Sigmoid colon (tissue), 7 donors: ENCODE data around the gene RELN. TPM values are rescaled to one million over a fixed set of nuclear protein-coding genes. Genes with fewer than 3 reads are reported as not detected.
"Not testable (repeated sequence)": the region's sequence is repeated elsewhere in the genome, so short reads cannot be mapped to it uniquely, and the experiment has no call there.

Experiments
- DNase-seq: peaks from one replicate; pipeline ENCODE4 v3.0.0-alpha.2; 2019
- H3K27ac ChIP-seq, 4 donors: fragments of 200-600 bp; sonication (generic); one replicate each; pipeline ENCODE4 v1.5.1; 2016 to 2019; ENCODE audit warnings: mild to moderate bottlenecking in 1 of 4
- H3K27me3 ChIP-seq, 3 donors: fragments of 200-600 bp; sonication (generic); one replicate each; pipeline ENCODE4 v1.5.1; 2019; ENCODE audit warnings: mild to moderate bottlenecking in 1 of 3
- H3K36me3 ChIP-seq, 4 donors: fragments of 200-600 bp; sonication (generic); one replicate each; pipeline ENCODE4 v1.5.1; 2016 to 2019
- H3K4me1 ChIP-seq, 4 donors: fragments of 200-600 bp; sonication (generic); one replicate each; pipeline ENCODE4 v1.5.1; 2017 to 2019
- H3K4me3 ChIP-seq, 4 donors: fragments of 200-600 bp; sonication (generic); one replicate each; pipeline ENCODE4 v1.5.1; 2017 to 2019; ENCODE audit warnings: mild to moderate bottlenecking in 2 of 4, moderate library complexity in 1 of 4
- H3K9me3 ChIP-seq, 4 donors: fragments of 200-600 bp in 3 of 4; sonication (generic) in 3 of 4; one replicate each; pipeline versions ENCODE4 v1.5.1 to v1.6.1; 2013 to 2019
- EP300 ChIP-seq, 4 donors: sonication (generic); formaldehyde crosslinking; IDR thresholded peaks; one replicate each; pipeline ENCODE4 v1.6.1; 2017; ENCODE audit warnings: antibody characterized with exemption in 4 of 4
- POLR2A ChIP-seq, 2 donors: fragments of 450-650 bp; IDR thresholded peaks; one replicate each; pipeline ENCODE4 v1.6.1; 2016; ENCODE audit warnings: antibody characterized with exemption in 2 of 2, mild to moderate bottlenecking in 2 of 2, moderate library complexity in 2 of 2
- POLR2AphosphoS5 ChIP-seq, 4 donors: sonication (generic); formaldehyde crosslinking; IDR thresholded peaks; one replicate each; pipeline ENCODE4 v1.6.1; 2017; ENCODE audit warnings: antibody characterized with exemption in 4 of 4
- WGBS, 2 donors: extraction: QIAGEN DNeasy Blood & Tissue Kit; methylation state at CpG; one replicate each; pipeline ENCODE4 v1.1.7; 2013; 5-methylcytosine and 5-hydroxymethylcytosine counted together
- intact Hi-C: fragments of 100-400 bp; cut with DNase I; formaldehyde crosslinking; loops from one replicate; pipeline ENCODE4 v1.15.1; 2023
- polyA plus RNA-seq, 3 donors: library from polyadenylated mRNA; stranded (reverse); fragments of 200-250 nt; gene quantifications; one replicate each; pipeline ENCODE4 v1.2.3, GENCODE V29; 2013
- total RNA-seq, 4 donors: library from RNA; depleted of rRNA; stranded (reverse); fragments of >200 nt; gene quantifications; one replicate each; pipeline ENCODE4 v1.1.0, GENCODE V29; 2016
- TF ChIP-seq, protein P1 (sequence below), 4 experiments: fragments of 450-650 bp in 3 of 4; fragments of 200-600 bp in 1 of 4; IDR thresholded peaks; one replicate each; pipeline ENCODE4 v1.5.1; 2016 to 2019; ENCODE audit warnings: antibody characterized with exemption in 4 of 4, mild to moderate bottlenecking in 3 of 4, moderate library complexity in 2 of 4
- donor health status: healthy with polysubstance abuse.
- donor health status: Bipolar disorder and iron deficiency.
- donor health status: healthy.

RELN gene
- total and polyA plus RNA-seq, 7 donors: under 0.01 to 9.2 (median 4.3) TPM; not detected in 1

DNA sequence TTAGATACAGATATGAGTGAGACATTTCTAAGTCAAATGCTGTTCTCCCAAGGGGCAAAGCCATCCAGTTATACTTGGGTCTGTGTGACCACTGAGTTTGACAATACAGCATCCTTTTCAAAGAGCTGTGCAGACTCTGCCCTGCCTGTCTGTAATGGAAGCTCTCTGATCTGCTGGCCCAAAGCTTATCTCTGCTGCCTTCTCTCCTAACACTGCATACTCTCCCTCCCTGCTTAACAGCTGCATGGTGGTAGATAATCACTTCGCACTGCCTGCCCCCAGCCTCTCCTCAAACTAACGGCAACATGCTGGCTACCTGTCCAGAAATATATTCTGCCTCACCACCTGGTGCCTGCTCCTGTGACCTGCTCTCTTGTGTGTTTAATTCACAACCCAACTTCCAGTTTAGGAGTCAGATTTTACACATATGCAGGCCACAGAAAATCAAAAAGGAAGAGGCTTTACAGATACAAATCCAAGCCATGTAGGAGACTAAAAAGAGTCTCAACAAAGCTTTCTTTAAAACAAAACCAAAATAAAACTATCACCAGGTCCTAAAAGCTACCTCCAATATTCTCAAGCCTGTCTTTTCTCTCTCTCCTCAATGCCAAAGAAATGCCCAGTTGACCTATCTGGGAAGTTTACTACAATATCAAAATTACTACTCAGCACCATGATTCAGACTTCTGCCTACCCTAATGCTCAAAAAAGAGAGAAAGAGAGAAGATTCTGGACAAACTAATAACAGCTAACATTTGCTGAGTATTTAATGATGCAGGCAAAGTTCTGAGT, 145.6 kb downstream of the RELN start:
- H3K9me3 ChIP-seq: no peaks in the 10 kb centered on the region
- H3K36me3 ChIP-seq: no peaks in the 10 kb centered on the region
- H3K27me3 ChIP-seq: no peaks in the 10 kb centered on the region
- H3K27ac ChIP-seq: no peak overlapping the region
- DNase-seq: no peak
- no peak for TF ChIP-seq POLR2AphosphoS5 (IDR thresholded peaks at IDR 0.05)
- no peaks in the 10 kb centered on the region for H3K4me1 ChIP-seq
- H3K4me3 ChIP-seq: no peak overlapping the region
- 57 to 68% methylated on average over 2 of the region's 2 CpGs for WGBS, 2 donors
- intact Hi-C loops: no loop called here

GRCh38 chr7:103833401-103833800, 156.1 kb downstream of the RELN start:
- Histone ChIP-seq H3K4me3 (no peak overlapping the region), H3K4me1 (no peaks in the 10 kb centered on the region), H3K9me3 (no peaks in the 10 kb centered on the region), H3K27ac (no peak overlapping the region), H3K36me3 (no peaks in the 10 kb centered on the region), H3K27me3 (no peaks in the 10 kb centered on the region)
- intact Hi-C loops: no loop called here
- 68 to 77% methylated on average over 3 of the region's 3 CpGs for WGBS, 2 donors
- TF ChIP-seq POLR2AphosphoS5 (IDR thresholded peaks at IDR 0.05) (no peak), POLR2A (IDR thresholded peaks at IDR 0.05) (no peak), EP300 (IDR thresholded peaks at IDR 0.05) (no peak)
- TF ChIP-seq, protein P1, sequence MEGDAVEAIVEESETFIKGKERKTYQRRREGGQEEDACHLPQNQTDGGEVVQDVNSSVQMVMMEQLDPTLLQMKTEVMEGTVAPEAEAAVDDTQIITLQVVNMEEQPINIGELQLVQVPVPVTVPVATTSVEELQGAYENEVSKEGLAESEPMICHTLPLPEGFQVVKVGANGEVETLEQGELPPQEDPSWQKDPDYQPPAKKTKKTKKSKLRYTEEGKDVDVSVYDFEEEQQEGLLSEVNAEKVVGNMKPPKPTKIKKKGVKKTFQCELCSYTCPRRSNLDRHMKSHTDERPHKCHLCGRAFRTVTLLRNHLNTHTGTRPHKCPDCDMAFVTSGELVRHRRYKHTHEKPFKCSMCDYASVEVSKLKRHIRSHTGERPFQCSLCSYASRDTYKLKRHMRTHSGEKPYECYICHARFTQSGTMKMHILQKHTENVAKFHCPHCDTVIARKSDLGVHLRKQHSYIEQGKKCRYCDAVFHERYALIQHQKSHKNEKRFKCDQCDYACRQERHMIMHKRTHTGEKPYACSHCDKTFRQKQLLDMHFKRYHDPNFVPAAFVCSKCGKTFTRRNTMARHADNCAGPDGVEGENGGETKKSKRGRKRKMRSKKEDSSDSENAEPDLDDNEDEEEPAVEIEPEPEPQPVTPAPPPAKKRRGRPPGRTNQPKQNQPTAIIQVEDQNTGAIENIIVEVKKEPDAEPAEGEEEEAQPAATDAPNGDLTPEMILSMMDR (IDR thresholded peaks at IDR 0.05): no peak
- no peak for DNase-seq

GRCh38 chr7:103832438-103832837, 157.0 kb downstream of the RELN start:
- 73 to 80% methylated on average over 2 of the region's 2 CpGs for WGBS, 2 donors
- no peak for TF ChIP-seq POLR2A (IDR thresholded peaks at IDR 0.05)
- TF ChIP-seq POLR2AphosphoS5 (IDR thresholded peaks at IDR 0.05): no peak
- TF ChIP-seq EP300 (IDR thresholded peaks at IDR 0.05): no peak
- TF ChIP-seq, protein P1 (IDR thresholded peaks at IDR 0.05): no peak
- Histone ChIP-seq H3K4me1 (no peaks in the 10 kb centered on the region), H3K9me3 (no peaks in the 10 kb centered on the region), H3K27me3 (no peaks in the 10 kb centered on the region), H3K36me3 (no peaks in the 10 kb centered on the region), H3K4me3 (no peak overlapping the region), H3K27ac (no peak overlapping the region)
- intact Hi-C loops: no loop called here
- DNase-seq: no peak

DNA sequence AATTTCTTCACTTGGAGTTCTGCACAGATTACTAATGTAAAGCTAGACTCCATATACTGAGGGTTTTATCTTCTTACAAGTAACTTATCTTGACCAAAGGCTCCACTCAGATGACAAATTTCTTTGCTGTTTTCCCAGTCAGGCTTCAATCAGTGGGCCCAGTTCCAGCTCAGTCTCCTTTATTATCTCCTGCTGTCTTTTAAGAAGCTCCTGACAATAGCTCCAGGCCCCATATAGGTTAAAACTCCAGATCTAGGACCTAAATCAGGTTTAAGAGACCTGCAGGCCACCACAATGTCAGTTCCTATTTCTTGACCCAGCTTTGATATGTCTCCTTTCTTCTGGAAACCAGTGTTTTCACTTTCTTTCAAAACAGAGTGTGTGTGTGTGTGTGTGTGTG, 165.2 kb downstream of the RELN start:
- H3K9me3 ChIP-seq: peaks cover 0 to 4% (median 0%) of the 10 kb centered on the region in 4 donors
- no peak for DNase-seq
- TF ChIP-seq EP300 (IDR thresholded peaks at IDR 0.05): no peak
- TF ChIP-seq POLR2AphosphoS5 (IDR thresholded peaks at IDR 0.05): no peak
- H3K4me1 ChIP-seq: no peaks in the 10 kb centered on the region
- no peaks in the 10 kb centered on the region for H3K27me3 ChIP-seq
- intact Hi-C loops: no loop called here
- H3K36me3 ChIP-seq: no peaks in the 10 kb centered on the region
- H3K27ac ChIP-seq: no peak overlapping the region
- no peak overlapping the region for H3K4me3 ChIP-seq

GRCh38 chr7:103823084-103823483, 166.4 kb downstream of the RELN start:
- Histone ChIP-seq H3K36me3 (no peaks in the 10 kb centered on the region), H3K9me3 (peaks cover 0 to 4% (median 0%) of the 10 kb centered on the region in 4 donors), H3K27me3 (no peaks in the 10 kb centered on the region), H3K4me3 (no peak overlapping the region), H3K27ac (no peak overlapping the region), H3K4me1 (no peaks in the 10 kb centered on the region)
- 90% methylated on average over 1 of the region's 1 CpG for WGBS, 2 donors
- no peak for DNase-seq
- TF ChIP-seq POLR2A (IDR thresholded peaks at IDR 0.05) (no peak), POLR2AphosphoS5 (IDR thresholded peaks at IDR 0.05) (no peak), EP300 (IDR thresholded peaks at IDR 0.05) (no peak)
- TF ChIP-seq, protein P1 (IDR thresholded peaks at IDR 0.05): no peak
- intact Hi-C loops: no loop called here

DNA sequence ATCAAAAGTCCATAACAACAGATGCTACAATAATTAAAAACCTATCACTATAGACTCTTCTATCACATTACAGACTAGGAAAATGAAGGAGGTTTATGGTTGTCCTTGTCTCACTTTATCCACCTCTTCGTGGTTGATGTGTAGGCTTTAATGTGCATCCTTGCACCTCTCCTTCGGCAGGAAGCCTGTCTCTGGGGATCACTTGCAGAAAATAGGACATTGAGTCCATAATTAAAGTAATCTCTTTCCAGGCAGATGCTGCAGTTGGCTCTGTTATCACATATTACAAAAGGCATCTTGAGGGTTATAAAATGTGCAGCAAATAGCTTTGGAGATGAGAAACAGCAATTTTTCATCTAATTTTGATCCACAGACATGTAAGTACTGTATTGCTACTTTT, 168.4 kb downstream of the RELN start:
- TF ChIP-seq POLR2A (IDR thresholded peaks at IDR 0.05) (no peak), EP300 (IDR thresholded peaks at IDR 0.05) (no peak), POLR2AphosphoS5 (IDR thresholded peaks at IDR 0.05) (no peak)
- TF ChIP-seq, protein P1 (IDR thresholded peaks at IDR 0.05): no peak
- Histone ChIP-seq H3K36me3 (no peaks in the 10 kb centered on the region), H3K27me3 (no peaks in the 10 kb centered on the region), H3K27ac (no peak overlapping the region), H3K4me3 (no peak overlapping the region), H3K4me1 (no peaks in the 10 kb centered on the region), H3K9me3 (peaks cover 0 to 4% (median 0%) of the 10 kb centered on the region in 4 donors)
- WGBS, 2 donors: 74 to 75% methylated on average over 2 of the region's 2 CpGs
- no peak for DNase-seq
- intact Hi-C loops: no loop called here

GRCh38 chr7:103815972-103816371, 173.5 kb downstream of the RELN start:
- DNase-seq, intact Hi-C loops, H3K27me3 ChIP-seq, H3K4me3 ChIP-seq, H3K9me3 ChIP-seq, H3K4me1 ChIP-seq, H3K36me3 ChIP-seq, H3K27ac ChIP-seq: not testable (repeated sequence)
- WGBS, 2 donors: 76 to 89% methylated on average over 5 of the region's 5 CpGs
